ENCODE data around the gene DYNLT2.

DNA sequence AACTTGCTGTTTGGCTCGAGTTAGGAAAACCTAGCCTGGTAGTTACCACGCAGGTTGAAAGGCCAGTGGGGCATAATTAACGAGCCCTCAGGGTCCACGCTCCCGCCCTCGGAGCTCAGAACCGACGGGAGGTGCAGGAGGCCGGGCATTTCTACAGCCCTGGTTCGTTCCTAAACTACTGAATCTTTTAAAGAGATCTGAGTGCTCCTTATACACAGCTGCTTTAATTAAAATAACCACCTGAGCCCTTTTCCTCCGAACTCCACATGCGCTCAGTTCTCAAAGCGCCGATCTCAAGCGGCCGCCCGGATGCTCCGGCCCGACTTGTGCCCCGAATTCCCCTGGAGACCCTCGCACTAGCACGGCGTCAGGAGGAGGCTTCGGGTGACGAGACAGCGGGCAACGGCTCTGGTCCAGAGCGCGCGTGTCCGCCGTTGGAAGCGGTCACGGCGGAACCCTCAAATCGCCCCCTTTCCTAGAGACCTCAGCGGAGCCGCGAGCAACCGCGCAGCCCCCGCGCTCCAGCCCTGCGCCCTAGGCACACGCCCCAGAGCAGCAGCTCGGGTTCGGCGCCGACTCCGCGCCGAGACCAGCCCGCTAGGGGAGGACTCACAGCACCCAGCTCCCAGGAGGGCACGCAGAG, 49.9 kb downstream of the DYNLT2 start:
- TF ChIP-seq POLR2A (IDR thresholded peaks at IDR 0.05) (no peak), CTCF (IDR thresholded peaks at IDR 0.05) (no peak), POLR2AphosphoS5 (IDR thresholded peaks at IDR 0.05) (no peak)
